Gastroesophageal sphincter (tissue), 3 donors: ENCODE measurements around the gene MYBBP1A.

ENCODE experiments used
- CTCF ChIP-seq, 4 experiments: fragments of 200-600 bp in 2 of 4; fragments of 450-650 bp in 2 of 4; sonication (generic) in 1 of 4; IDR thresholded peaks; one replicate each; pipeline ENCODE4 v1.5.1; 2017 to 2019; ENCODE audit warnings: antibody characterized with exemption in 4 of 4, mild to moderate bottlenecking in 2 of 4, moderate library complexity in 2 of 4
- POLR2A ChIP-seq, 2 donors: fragments of 450-650 bp; IDR thresholded peaks; one replicate each; pipeline ENCODE4 v1.6.1; 2017; ENCODE audit warnings: antibody characterized with exemption in 2 of 2, mild to moderate bottlenecking in 2 of 2, moderate library complexity in 1 of 2

- TF ChIP-seq CTCF (IDR thresholded peaks at IDR 0.05) = no peak
- TF ChIP-seq POLR2A (IDR thresholded peaks at IDR 0.05) = no peak
Observed at GRCh38 chr17:4601326-4601725, 46.1 kb upstream of the MYBBP1A start.
